OCI-LY3 (cell line): ENCODE results near the gene LMBR1.
"Not testable (repeated sequence)": the region's sequence is repeated elsewhere in the genome, so short reads cannot be mapped to it uniquely, and the experiment has no call there.

Source experiments
- H2AFZ ChIP-seq: fragments of 200-600, 300-600 bp; shearing (Covaris generic); 2 replicates; pipeline ENCODE4 v1.6.0; 2014; ENCODE audit warnings: antibody characterized with exemption, low read depth, low read length
- H3K27ac ChIP-seq: fragments of 200-600, 300-600 bp; sonication (generic); 2 replicates; pipeline ENCODE4 v1.5.1; 2014; ENCODE audit warnings: mild to moderate bottlenecking, low read length, moderate library complexity, mixed read lengths
- H3K27me3 ChIP-seq: fragments of 200-600, 300-600 bp; sonication (generic); 2 replicates; pipeline ENCODE4 v1.6.1; 2014; ENCODE audit warnings: low read depth, low read length, mixed read lengths
- H3K36me3 ChIP-seq: fragments of 200-600, 300-600 bp; sonication (generic); replicated peaks from 2 replicates; pipeline ENCODE3; 2014; ENCODE audit warnings: low read depth, low read length, mixed read lengths
- H3K4me1 ChIP-seq: fragments of 300-600, 200-600 bp; sonication (generic); 2 replicates; pipeline ENCODE4 v1.6.1; 2014; ENCODE audit warnings: low read length, mixed read lengths
- H3K4me2 ChIP-seq: fragments of 200-600, 300-600 bp; sonication (generic); 2 replicates; pipeline ENCODE4 v1.6.1; 2014; ENCODE audit warnings: low read length, mixed read lengths
- H3K4me3 ChIP-seq: fragments of 300-600, 200-600 bp; sonication (generic); 2 replicates; pipeline ENCODE4 v1.5.1; 2014; ENCODE audit warnings: antibody characterized with exemption, mild to moderate bottlenecking, low read length, moderate library complexity
- H3K79me2 ChIP-seq: fragments of 300-600, 200-600 bp; shearing (Covaris generic); 2 replicates; pipeline ENCODE4 v1.6.1; 2014; ENCODE audit warnings: mild to moderate bottlenecking, low read length, mixed read lengths
- H3K9ac ChIP-seq: fragments of 300-600, 200-600 bp; shearing (Covaris generic); 2 replicates; pipeline ENCODE4 v1.6.0; 2014; ENCODE audit warnings: mild to moderate bottlenecking, low read length, moderate library complexity
- H3K9me3 ChIP-seq: fragments of 200-600, 300-600 bp; shearing (Covaris generic); 2 replicates; pipeline ENCODE4 v1.6.1; 2014; ENCODE audit warnings: low read length, mixed read lengths; ENCODE audit not compliant: insufficient read depth
- H4K20me1 ChIP-seq: fragments of 200-600, 300-600 bp; sonication (generic); 2 replicates; pipeline ENCODE4 v1.6.1; 2016; ENCODE audit warnings: low read length, mixed read lengths; ENCODE audit not compliant: insufficient read depth
- CTCF ChIP-seq: fragments of 200-600, 300-600 bp; sonication (generic); IDR thresholded peaks from 2 replicates; pipeline ENCODE4 v1.5.1; 2014; ENCODE audit warnings: antibody characterized with exemption, low read length, low read depth
- EZH2phosphoT487 ChIP-seq: fragments of 200-600 bp; shearing (Covaris generic); IDR thresholded peaks from 2 replicates; pipeline ENCODE4 v1.6.1; 2018; ENCODE audit warnings: antibody characterized with exemption, mixed run types, low read depth

The LMBR1 gene

GRCh38 chr7:156703209-156703608 lies 189.8 kb downstream of the LMBR1 start:
- H4K20me1 ChIP-seq: no peaks in the 10 kb centered on the region
- TF ChIP-seq EZH2phosphoT487 (no peak), CTCF (no peak)
- no peak overlapping the region for H3K4me3 ChIP-seq
- H3K79me2 ChIP-seq: 0 out of 2 replicates have a peak, but pooled peaks cover 5% of the 10 kb centered on the region
- H3K9me3 ChIP-seq: no peaks in the 10 kb centered on the region
- H2AFZ ChIP-seq: no peak overlapping the region
- no peak overlapping the region for H3K4me2 ChIP-seq
- H3K4me1 ChIP-seq: 0 out of 2 replicates have a peak, but pooled peaks cover 2% of the 10 kb centered on the region
- no peak overlapping the region for H3K27ac ChIP-seq
- H3K27me3 ChIP-seq: no peaks in the 10 kb centered on the region
- H3K36me3 ChIP-seq: peaks cover 14% of the 10 kb centered on the region
- no peak overlapping the region for H3K9ac ChIP-seq

- peaks cover 14% of the 10 kb centered on the region for H3K36me3 ChIP-seq
- H4K20me1 ChIP-seq: no peaks in the 10 kb centered on the region
- no peak overlapping the region for H3K4me3 ChIP-seq
- H3K27me3 ChIP-seq: no peaks in the 10 kb centered on the region
- H3K79me2 ChIP-seq: 0 out of 2 replicates have a peak, but pooled peaks cover 5% of the 10 kb centered on the region
- no peaks in the 10 kb centered on the region for H3K9me3 ChIP-seq
- no peak overlapping the region for H2AFZ ChIP-seq
- TF ChIP-seq CTCF: no peak
- no peak for TF ChIP-seq EZH2phosphoT487
- no peak overlapping the region for H3K9ac ChIP-seq
- H3K27ac ChIP-seq: no peak overlapping the region
- no peak overlapping the region for H3K4me2 ChIP-seq
- 0 out of 2 replicates have a peak, but pooled peaks cover 2% of the 10 kb centered on the region for H3K4me1 ChIP-seq
These were observed 190.6 kb downstream of the LMBR1 start for GRCh38 chr7:156702399-156702798.

GRCh38 chr7:156701787-156702186 lies 191.2 kb downstream of the LMBR1 start:
- H3K36me3 ChIP-seq: peaks cover 14% of the 10 kb centered on the region
- not testable (repeated sequence) for H3K27ac ChIP-seq, H3K4me2 ChIP-seq, H3K9ac ChIP-seq, H3K79me2 ChIP-seq, H3K9me3 ChIP-seq, H3K27me3 ChIP-seq, H2AFZ ChIP-seq, H3K4me1 ChIP-seq, H4K20me1 ChIP-seq, H3K4me3 ChIP-seq

GRCh38 chr7:156698512-156698911 lies 194.5 kb downstream of the LMBR1 start:
- not testable (repeated sequence) for H4K20me1 ChIP-seq, H3K27me3 ChIP-seq, H3K4me2 ChIP-seq, H3K4me1 ChIP-seq, H3K4me3 ChIP-seq, H3K9ac ChIP-seq, H3K9me3 ChIP-seq, H3K27ac ChIP-seq, H2AFZ ChIP-seq, H3K79me2 ChIP-seq
- peaks cover 14% of the 10 kb centered on the region for H3K36me3 ChIP-seq

GRCh38 chr7:156697283-156697682 lies 195.7 kb downstream of the LMBR1 start:
- H3K79me2 ChIP-seq, H3K4me2 ChIP-seq, H2AFZ ChIP-seq, H3K9me3 ChIP-seq, H3K9ac ChIP-seq, H4K20me1 ChIP-seq, H3K4me1 ChIP-seq, H3K36me3 ChIP-seq, H3K27ac ChIP-seq, H3K27me3 ChIP-seq, H3K4me3 ChIP-seq: not testable (repeated sequence)

- H3K36me3 ChIP-seq: peaks cover 4% of the 10 kb centered on the region
- no peaks in the 10 kb centered on the region for H3K27me3 ChIP-seq
These were observed 199.4 kb downstream of the LMBR1 start for GRCh38 chr7:156693627-156694026.

More at GRCh38 chr7:156693627-156694026, 199.4 kb downstream of the LMBR1 start:
- TF ChIP-seq EZH2phosphoT487 (no peak), CTCF (no peak)
- H3K4me1 ChIP-seq: no peaks in the 10 kb centered on the region
- H2AFZ ChIP-seq: no peak overlapping the region
- H3K4me3 ChIP-seq: no peak overlapping the region
- H3K79me2 ChIP-seq: no peaks in the 10 kb centered on the region
- H3K9ac ChIP-seq: no peak overlapping the region
- no peak overlapping the region for H3K4me2 ChIP-seq
- no peaks in the 10 kb centered on the region for H4K20me1 ChIP-seq
- no peaks in the 10 kb centered on the region for H3K9me3 ChIP-seq
- no peak overlapping the region for H3K27ac ChIP-seq
